Activated naive CD4-positive, alpha-beta T cell treated with anti-CD3 and anti-CD28 coated beads, Interleukin-2, amount 10 ng/mL, durations not matched to agents 7 days and 5 days (primary cell): ENCODE results near the gene ANGEL1.

Experiments
- CTCF ChIA-PET: fragments of 350-600 bp; sonication (Branson Sonifier 250); formaldehyde crosslinking; loops from one replicate; lab custom pipeline; 2021; ENCODE audit warnings: antibody characterized with exemption; lab: Charles Lee
- DNase-seq: peaks from one replicate; pipeline ENCODE4 v3.0.0-alpha.2; 2020
- H3K27ac Mint-ChIP-seq: one replicate; pipeline ENCODE4 v1.8.0; 2021; ENCODE audit warnings: mild to moderate bottlenecking, moderate library complexity, mixed read lengths
- H3K27me3 Mint-ChIP-seq: one replicate; pipeline ENCODE4 v1.8.0; 2021; ENCODE audit warnings: mild to moderate bottlenecking, mixed read lengths
- H3K36me3 Mint-ChIP-seq: one replicate; pipeline ENCODE4 v1.8.0; 2021; ENCODE audit warnings: mixed read lengths
- H3K4me1 Mint-ChIP-seq: one replicate; pipeline ENCODE4 v1.8.0; 2021; ENCODE audit warnings: mixed read lengths
- H3K4me3 Mint-ChIP-seq: one replicate; pipeline ENCODE4 v1.8.0; 2021; ENCODE audit warnings: mild to moderate bottlenecking, moderate library complexity, mixed read lengths
- H3K9me3 Mint-ChIP-seq: one replicate; pipeline ENCODE4 v1.8.0; 2021; ENCODE audit warnings: mixed read lengths

Gene ANGEL1

DNA sequence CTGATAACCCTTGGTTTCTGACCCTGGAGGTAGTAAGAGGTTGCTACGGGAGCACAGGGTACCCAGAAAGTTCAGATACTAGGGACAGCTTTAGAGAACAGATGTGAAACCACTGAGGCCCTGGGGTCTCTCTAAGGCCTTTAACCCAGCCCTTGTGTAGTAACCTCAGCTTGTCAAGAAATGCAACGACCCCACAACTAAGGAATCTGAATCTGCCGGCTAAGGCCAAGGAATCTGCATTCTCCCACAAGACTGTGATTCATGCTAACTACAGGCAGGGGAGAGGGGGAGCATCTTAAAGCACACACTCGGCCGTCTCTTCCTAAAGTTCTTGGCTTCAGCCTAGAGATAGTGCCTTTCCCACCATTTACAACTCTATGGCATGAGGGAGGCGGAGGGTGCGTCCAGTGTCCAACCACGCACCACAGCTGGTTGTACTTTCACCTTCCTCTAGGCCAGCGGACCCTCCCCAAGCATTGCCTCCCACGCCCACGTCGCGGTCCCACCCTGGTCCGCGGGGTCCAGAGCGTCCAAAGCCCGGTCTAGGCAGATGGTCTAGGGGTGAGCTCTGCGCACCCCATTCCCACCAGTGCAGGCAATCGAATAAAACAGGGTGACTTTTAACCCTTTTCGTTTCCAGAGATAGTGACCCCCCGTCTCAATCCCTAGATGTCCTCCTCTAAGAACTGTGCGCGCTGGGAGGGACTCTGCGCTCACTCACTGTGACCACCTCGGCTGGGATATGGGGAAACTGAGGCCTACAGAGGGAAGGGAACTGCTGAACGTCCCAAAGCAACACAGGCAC, 52.1 kb downstream of the ANGEL1 start:
- H3K27ac Mint-ChIP-seq: no peak overlapping the region
- DNase-seq: peak; percentile 18
- no peaks in the 10 kb centered on the region for H3K36me3 Mint-ChIP-seq
- CTCF ChIA-PET: interaction anchor here (1.7 to 2.8 kb wide), 2 partner anchors 24 to 51 kb away, joined by 7 to 10 read pairs; no protein-coding TSS in a partner anchor
- H3K4me1 Mint-ChIP-seq: peaks cover 14% of the 10 kb centered on the region
- H3K4me3 Mint-ChIP-seq: peak overlapping the region; percentile 69
- H3K9me3 Mint-ChIP-seq: no peaks in the 10 kb centered on the region
- H3K27me3 Mint-ChIP-seq: peaks cover 86% of the 10 kb centered on the region

- Mint-ChIP-seq H3K4me1 (peaks cover 14% of the 10 kb centered on the region), H3K4me3 (no peak overlapping the region), H3K27me3 (peaks cover 80% of the 10 kb centered on the region), H3K9me3 (no peaks in the 10 kb centered on the region), H3K27ac (no peak overlapping the region), H3K36me3 (no peaks in the 10 kb centered on the region)
- CTCF ChIA-PET: interaction anchor here (1.7 to 2.8 kb wide), 2 partner anchors 25 to 50 kb away, joined by 7 to 10 read pairs; no protein-coding TSS in a partner anchor
- DNase-seq: no peak
Measured at GRCh38 chr14:76759589-76759988, 53.1 kb downstream of the ANGEL1 start.

DNA sequence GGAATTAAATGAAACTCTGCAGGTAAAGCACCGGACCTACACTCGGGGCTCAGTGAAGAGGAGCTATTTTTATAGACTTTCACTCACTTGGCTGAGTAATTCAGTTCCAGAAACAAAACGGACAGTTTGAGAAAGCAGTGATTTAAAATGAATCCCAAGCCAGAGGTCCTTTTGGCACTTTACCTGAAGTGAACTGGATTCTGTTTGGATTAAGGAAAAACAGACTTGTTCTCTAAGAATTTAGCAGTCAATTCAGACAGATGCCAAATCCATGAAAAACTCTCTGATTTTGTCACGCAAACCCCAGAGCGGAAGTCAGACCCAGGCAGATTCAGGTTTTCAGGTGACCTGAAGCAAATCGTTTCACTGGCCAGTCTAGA, 56.3 kb downstream of the ANGEL1 start:
- Mint-ChIP-seq H3K9me3 (no peaks in the 10 kb centered on the region), H3K27me3 (peaks cover 58% of the 10 kb centered on the region), H3K27ac (no peak overlapping the region), H3K4me1 (peaks cover 5% of the 10 kb centered on the region), H3K36me3 (no peaks in the 10 kb centered on the region), H3K4me3 (no peak overlapping the region)
- DNase-seq: no peak
- CTCF ChIA-PET: interaction anchor here (1.0 kb wide), 1 partner anchor 46 kb away, joined by 3 read pairs; no protein-coding TSS in a partner anchor

- Mint-ChIP-seq H3K4me1 (peaks cover 2% of the 10 kb centered on the region), H3K27ac (no peak overlapping the region), H3K4me3 (no peak overlapping the region), H3K9me3 (no peaks in the 10 kb centered on the region), H3K36me3 (no peaks in the 10 kb centered on the region), H3K27me3 (peaks cover 52% of the 10 kb centered on the region)
- DNase-seq: no peak
- CTCF ChIA-PET: interaction anchor here (1.0 kb wide), 1 partner anchor 46 kb away, joined by 3 read pairs; no protein-coding TSS in a partner anchor
Measured at GRCh38 chr14:76755610-76756370, 56.9 kb downstream of the ANGEL1 start.

GRCh38 chr14:76754586-76754985, 58.1 kb downstream of the ANGEL1 start:
- CTCF ChIA-PET: no interaction called here
- H3K9me3 Mint-ChIP-seq: no peaks in the 10 kb centered on the region
- no peak overlapping the region for H3K4me3 Mint-ChIP-seq
- H3K27me3 Mint-ChIP-seq: peaks cover 40% of the 10 kb centered on the region
- no peaks in the 10 kb centered on the region for H3K4me1 Mint-ChIP-seq
- H3K36me3 Mint-ChIP-seq: no peaks in the 10 kb centered on the region
- H3K27ac Mint-ChIP-seq: no peak overlapping the region
- no peak for DNase-seq

GRCh38 chr14:76753541-76754198, 59.0 kb downstream of the ANGEL1 start:
- Mint-ChIP-seq H3K9me3 (no peaks in the 10 kb centered on the region), H3K36me3 (no peaks in the 10 kb centered on the region), H3K4me1 (no peaks in the 10 kb centered on the region), H3K27ac (no peak overlapping the region), H3K27me3 (peaks cover 31% of the 10 kb centered on the region), H3K4me3 (no peak overlapping the region)
- CTCF ChIA-PET: no interaction called here
- DNase-seq: no peak

DNA sequence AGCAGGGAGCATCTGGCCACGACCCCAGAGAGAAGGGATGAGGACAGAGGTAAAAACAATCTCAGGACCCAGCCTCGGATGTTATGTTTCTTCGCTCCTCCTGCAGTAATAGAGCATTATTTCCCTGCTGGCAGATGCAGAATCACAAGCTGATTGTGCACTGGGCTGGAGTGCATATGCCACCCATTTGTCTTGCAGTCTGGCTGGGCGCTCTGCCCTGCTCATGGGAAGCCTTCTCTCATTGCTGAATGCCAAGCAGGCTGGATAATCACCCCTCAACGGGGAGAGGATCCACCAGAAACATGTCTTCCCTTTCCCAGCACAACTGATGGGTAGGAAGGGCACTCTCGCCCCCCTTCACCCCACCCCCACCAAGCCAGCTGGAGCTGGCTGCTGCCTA, 59.9 kb downstream of the ANGEL1 start:
- Mint-ChIP-seq H3K9me3 (no peaks in the 10 kb centered on the region), H3K27me3 (peaks cover 22% of the 10 kb centered on the region), H3K27ac (no peak overlapping the region), H3K36me3 (no peaks in the 10 kb centered on the region), H3K4me1 (no peaks in the 10 kb centered on the region), H3K4me3 (no peak overlapping the region)
- DNase-seq: no peak
- CTCF ChIA-PET: no interaction called here

DNA sequence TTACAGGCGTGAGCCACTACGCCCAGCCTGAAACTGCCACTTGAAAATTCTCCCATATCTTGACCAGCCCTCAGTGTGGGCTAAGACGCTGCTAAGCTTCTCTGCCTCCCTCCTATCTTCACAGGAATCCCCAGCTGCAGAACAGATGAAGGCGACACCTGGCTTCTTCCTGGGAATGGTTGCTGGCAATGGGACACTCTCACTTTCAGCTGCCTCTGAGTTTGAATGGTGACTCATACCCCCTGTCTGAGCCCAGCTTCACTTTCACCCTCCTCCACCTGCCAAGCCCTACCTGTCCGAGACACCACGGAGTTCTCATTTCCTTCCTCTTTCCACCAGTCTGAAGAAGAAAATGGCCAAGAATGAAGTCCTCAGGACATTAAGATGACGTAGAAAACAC, 69.7 kb downstream of the ANGEL1 start:
- H3K4me1 Mint-ChIP-seq: no peaks in the 10 kb centered on the region
- H3K9me3 Mint-ChIP-seq: peaks cover 18% of the 10 kb centered on the region
- H3K4me3 Mint-ChIP-seq: no peak overlapping the region
- H3K36me3 Mint-ChIP-seq: no peaks in the 10 kb centered on the region
- no peak for DNase-seq
- CTCF ChIA-PET: interaction anchor here (0.9 kb wide), 1 partner anchor 32 kb away, joined by 4 read pairs; no protein-coding TSS in a partner anchor
- peaks cover 24% of the 10 kb centered on the region for H3K27me3 Mint-ChIP-seq
- H3K27ac Mint-ChIP-seq: no peak overlapping the region

GRCh38 chr14:76742185-76742584, 70.5 kb downstream of the ANGEL1 start:
- no peak for DNase-seq
- no peaks in the 10 kb centered on the region for H3K4me1 Mint-ChIP-seq
- no peaks in the 10 kb centered on the region for H3K36me3 Mint-ChIP-seq
- peaks cover 18% of the 10 kb centered on the region for H3K9me3 Mint-ChIP-seq
- peaks cover 24% of the 10 kb centered on the region for H3K27me3 Mint-ChIP-seq
- CTCF ChIA-PET: no interaction called here
- no peak overlapping the region for H3K27ac Mint-ChIP-seq
- H3K4me3 Mint-ChIP-seq: no peak overlapping the region

DNA sequence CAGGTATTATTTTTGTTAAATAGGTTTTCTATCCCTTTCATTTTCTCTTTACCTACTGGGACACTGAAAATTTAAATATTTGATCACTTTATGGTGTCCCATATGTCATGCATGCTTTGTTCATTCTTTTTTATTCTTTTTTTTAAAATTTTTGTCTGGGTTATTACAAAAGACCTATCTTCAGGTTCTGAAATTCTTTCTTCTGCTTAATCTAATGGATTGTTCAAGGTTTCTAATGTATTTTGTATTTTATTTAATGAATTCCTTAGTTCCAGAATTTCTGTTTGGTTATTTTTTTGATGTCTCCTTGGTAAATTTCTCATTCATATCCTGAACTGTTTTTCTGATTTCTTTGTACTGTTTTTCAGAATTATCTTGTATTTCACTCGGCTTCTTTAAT, 71.6 kb downstream of the ANGEL1 start:
- peaks cover 24% of the 10 kb centered on the region for H3K27me3 Mint-ChIP-seq
- H3K27ac Mint-ChIP-seq: no peak overlapping the region
- no peaks in the 10 kb centered on the region for H3K36me3 Mint-ChIP-seq
- CTCF ChIA-PET: no interaction called here
- peaks cover 18% of the 10 kb centered on the region for H3K9me3 Mint-ChIP-seq
- no peaks in the 10 kb centered on the region for H3K4me1 Mint-ChIP-seq
- H3K4me3 Mint-ChIP-seq: no peak overlapping the region
- DNase-seq: no peak
